Right atrium auricular region (tissue), 2 donors: ENCODE data around the gene ANKRD36B. TPM values are rescaled to one million over a fixed set of nuclear protein-coding genes. Genes with fewer than 3 reads are reported as not detected.
"Not testable (repeated sequence)": the region's sequence is repeated elsewhere in the genome, so short reads cannot be mapped to it uniquely, and the experiment has no call there.

Source experiments
- DNase-seq: peaks from one replicate; pipeline ENCODE4 v3.0.0-alpha.2; 2019; ENCODE audit warnings: low spot score
- H3K27ac ChIP-seq, 2 donors: fragments of 200-600 bp; sonication (generic); 1 replicate in 1 of 2; 2 replicates in 1 of 2; pipeline ENCODE4 v1.5.1; 2016 to 2019
- H3K27me3 ChIP-seq, 2 donors: fragments of 200-600 bp; sonication (generic); one replicate each; pipeline versions ENCODE4 v1.5.1 to v1.6.0; 2017 to 2019
- H3K36me3 ChIP-seq: fragments of 200-600 bp; sonication (generic); one replicate; pipeline ENCODE4 v1.5.1; 2016
- H3K4me1 ChIP-seq, 2 donors: fragments of 200-600 bp; sonication (generic); one replicate each; pipeline versions ENCODE4 v1.5.1 to v1.6.0; 2017 to 2019
- H3K4me3 ChIP-seq, 2 donors: fragments of 200-600 bp; sonication (generic); 1 replicate in 1 of 2; 2 replicates in 1 of 2; pipeline ENCODE4 v1.5.1; 2017 to 2019; ENCODE audit warnings: mild to moderate bottlenecking in 1 of 2, moderate library complexity in 1 of 2
- H3K9me3 ChIP-seq, 2 donors: fragments of 200-600 bp; sonication (generic); one replicate each; pipeline ENCODE4 v1.5.1; 2019
- CTCF ChIP-seq, 2 donors: fragments of 200-600 bp; sonication (generic); IDR thresholded peaks; one replicate each; pipeline ENCODE4 v1.5.1; 2019; ENCODE audit warnings: antibody characterized with exemption in 2 of 2
- total RNA-seq, 2 donors: library from RNA; depleted of rRNA; stranded (reverse); fragments of >200 nt; gene quantifications; one replicate each; pipeline ENCODE4 v1.1.0, GENCODE V29; 2016

The ANKRD36B gene
- total RNA-seq, 2 donors from 2014 or later: 4.6 to 9.6 TPM

- no peak for TF ChIP-seq CTCF (IDR thresholded peaks at IDR 0.05)
- no peaks in the 10 kb centered on the region for H3K4me1 ChIP-seq
Measured at GRCh38 chr2:97546711-97547110, 43.0 kb downstream of the ANKRD36B start.

DNA sequence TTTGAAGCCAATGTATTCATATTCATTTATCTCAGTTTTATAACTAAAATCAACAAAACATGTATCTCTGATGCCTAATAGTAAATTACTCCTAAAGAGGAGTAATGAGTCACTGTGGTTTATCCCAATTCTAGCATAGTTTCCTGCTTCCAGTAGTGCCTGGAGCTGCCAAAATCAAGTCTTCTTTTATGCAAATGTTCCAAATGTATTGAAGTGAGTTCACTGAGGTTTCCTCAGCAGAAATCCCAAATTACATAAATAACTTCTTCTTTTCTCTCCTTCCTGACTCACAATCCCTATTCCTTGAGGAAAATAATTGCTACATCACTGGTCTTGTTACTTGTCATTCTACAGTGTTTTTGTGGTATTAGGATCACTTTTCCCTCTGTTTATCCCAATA is 44.8 kb downstream of the ANKRD36B start:
- H3K27ac ChIP-seq, DNase-seq, H3K27me3 ChIP-seq, H3K4me3 ChIP-seq, H3K4me1 ChIP-seq, H3K9me3 ChIP-seq: not testable (repeated sequence)
- H3K36me3 ChIP-seq: peaks cover 24% of the 10 kb centered on the region

More at GRCh38 chr2:97546711-97547110, 43.0 kb downstream of the ANKRD36B start:
- Histone ChIP-seq H3K27me3 (no peaks in the 10 kb centered on the region), H3K9me3 (no peaks in the 10 kb centered on the region), H3K27ac (no peak overlapping the region), H3K36me3 (peaks cover 26% of the 10 kb centered on the region), H3K4me3 (no peak overlapping the region)
- no peak for DNase-seq

DNA sequence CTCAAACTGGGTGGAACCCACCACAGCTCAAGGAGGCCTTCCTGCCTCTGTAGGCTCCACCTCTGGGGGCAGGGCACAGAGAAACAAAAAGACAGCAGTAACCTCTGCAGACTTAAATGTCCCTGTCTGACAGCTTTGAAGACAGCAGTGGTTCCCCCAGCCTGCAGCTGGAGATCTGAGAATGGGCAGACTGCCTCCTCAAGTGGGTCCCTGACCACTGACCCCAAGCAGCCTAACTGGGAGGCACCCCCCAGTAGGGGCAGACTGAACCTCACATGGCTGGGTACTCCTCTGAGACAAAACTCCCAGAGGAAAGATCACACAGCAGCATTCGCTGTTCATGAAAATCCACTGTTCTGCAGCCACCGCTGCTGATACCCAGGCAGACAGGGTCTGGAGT is 63.8 kb downstream of the ANKRD36B start:
- not testable (repeated sequence) for H3K36me3 ChIP-seq, DNase-seq

DNA sequence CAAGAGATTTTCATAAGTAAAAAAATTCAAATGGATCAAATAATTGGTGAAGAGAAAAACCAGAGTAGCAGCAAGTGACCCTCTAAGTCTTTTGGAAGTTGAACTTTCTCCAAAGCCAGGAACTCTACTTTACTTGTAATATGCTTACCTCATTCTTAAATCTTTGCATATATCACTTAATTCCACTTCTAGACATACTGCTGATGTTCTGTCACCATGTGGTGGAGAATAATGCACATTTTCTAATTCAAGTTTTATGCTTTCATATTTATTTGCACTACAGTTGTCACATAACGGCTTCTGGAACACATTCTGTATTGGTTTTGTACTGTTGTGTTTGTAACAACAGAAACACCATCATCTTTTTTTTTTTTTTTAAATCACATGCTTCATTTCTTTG is 65.9 kb downstream of the ANKRD36B start:
- not testable (repeated sequence) for H3K36me3 ChIP-seq, H3K27me3 ChIP-seq, DNase-seq, H3K27ac ChIP-seq, H3K4me3 ChIP-seq, H3K4me1 ChIP-seq, H3K9me3 ChIP-seq

More for the DNA sequence above, 63.8 kb downstream of the ANKRD36B start:
- H3K4me1 ChIP-seq, H3K27me3 ChIP-seq, H3K4me3 ChIP-seq, H3K27ac ChIP-seq, H3K9me3 ChIP-seq: not testable (repeated sequence)

GRCh38 chr2:97522916-97523555 is 66.6 kb downstream of the ANKRD36B start:
- not testable (repeated sequence) for DNase-seq, H3K27me3 ChIP-seq, H3K4me3 ChIP-seq, H3K27ac ChIP-seq, H3K4me1 ChIP-seq, H3K9me3 ChIP-seq, H3K36me3 ChIP-seq

GRCh38 chr2:97495651-97496050 is 94.0 kb downstream of the ANKRD36B start:
- DNase-seq, H3K9me3 ChIP-seq, H3K27me3 ChIP-seq, H3K4me1 ChIP-seq, H3K27ac ChIP-seq, H3K4me3 ChIP-seq, H3K36me3 ChIP-seq: not testable (repeated sequence)

DNA sequence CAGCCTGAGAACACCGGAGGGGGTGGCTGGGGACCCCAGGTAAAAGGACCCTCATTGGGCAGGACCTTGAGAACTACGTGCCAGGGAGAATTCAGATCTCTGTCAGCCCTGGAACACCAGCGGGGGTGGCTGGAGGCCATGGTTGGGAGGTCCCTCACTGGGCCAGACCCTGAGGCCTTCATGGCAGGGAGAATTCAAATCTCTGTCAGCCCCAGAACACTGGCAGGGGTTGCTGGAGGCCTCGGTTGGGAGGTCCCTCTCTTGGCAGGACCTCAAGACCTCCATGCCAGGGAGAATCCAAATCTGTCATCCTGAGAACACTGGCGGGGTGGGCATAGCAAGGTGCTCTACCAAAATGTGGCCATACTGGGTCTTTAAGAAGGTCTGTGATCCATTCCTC is 99.5 kb downstream of the ANKRD36B start:
- H3K4me3 ChIP-seq, H3K36me3 ChIP-seq, H3K9me3 ChIP-seq, DNase-seq, H3K27ac ChIP-seq, H3K27me3 ChIP-seq, H3K4me1 ChIP-seq: not testable (repeated sequence)

Other genes starting within 250 kb of the ANKRD36B start
- 1,000 to 10,000 TPM; 1,312 to 1,415 TPM for gene COX5B, start 56.2 kb upstream of the ANKRD36B start, total RNA-seq
- gene ACTR1B, start 74.2 kb upstream of the ANKRD36B start, total RNA-seq: 10 to 100 TPM; 40.8 to 71.5 TPM
- 1 to 10 TPM; 3.0 to 3.1 TPM for gene C2orf92, start 79.8 kb upstream of the ANKRD36B start, total RNA-seq
- gene ZAP70, start 123.7 kb upstream of the ANKRD36B start, total RNA-seq: 1 to 10 TPM in 1 of 2 donors, under 1 TPM in 1; 0.86 to 1.4 TPM